SH-SY5Y (cell line): Measurements from ENCODE around the gene ZYX.

Source experiments
- GATA2 ChIP-seq: IDR thresholded peaks from 2 replicates; pipeline ENCODE4 v1.6.1; 2011; ENCODE audit warnings: mild to moderate bottlenecking, low read depth, low read length
- GATA3 ChIP-seq: IDR thresholded peaks from 2 replicates; pipeline ENCODE4 v1.6.1; 2011; ENCODE audit warnings: low read depth, mild to moderate bottlenecking, low read length, moderate library complexity

GRCh38 chr7:143384148-143384547 lies 3.0 kb downstream of the ZYX start:
- no peak for TF ChIP-seq GATA3
- TF ChIP-seq GATA2, result no peak
